T-helper 9 cell (primary cell): ENCODE data around the gene VAV2.

Experiments used
- DNase-seq: peaks from one replicate; pipeline ENCODE4 v3.0.0-alpha.2; 2020
- total RNA-seq, 2 donors: gene quantifications; one replicate each; lab custom pipeline; 2026; lab: John Stamatoyannopoulos, UW

The VAV2 gene
- total RNA-seq = 1.9 to 7.1 reads per million in 2 donors

- peak; percentile 17 for DNase-seq
Measured at GRCh38 chr9:133991964-133992779, at the start of gene VAV2. Gene VAV2 (minus strand): TSS chr9:133992324. CDS start chr9:133992278, 46 bp downstream.

GRCh38 chr9:134041649-134041962, 49.5 kb upstream of the VAV2 start:
- DNase-seq = no peak

GRCh38 chr9:134040781-134041648, 48.9 kb upstream of the VAV2 start:
- DNase-seq = no peak

GRCh38 chr9:134040176-134040565, 48.0 kb upstream of the VAV2 start:
- no peak for DNase-seq

- DNase-seq = no peak
Measured at GRCh38 chr9:134039386-134040175, 47.5 kb upstream of the VAV2 start.

GRCh38 chr9:134037641-134038040, 45.5 kb upstream of the VAV2 start:
- no peak for DNase-seq

- no peak for DNase-seq
Measured at GRCh38 chr9:134036130-134036529, 44.0 kb upstream of the VAV2 start.

GRCh38 chr9:134035041-134036039, 43.2 kb upstream of the VAV2 start:
- DNase-seq = no peak

- no peak for DNase-seq
Measured at GRCh38 chr9:134034215-134035040, 42.3 kb upstream of the VAV2 start.

- no peak for DNase-seq
Measured at GRCh38 chr9:134033516-134034214, 41.5 kb upstream of the VAV2 start.

GRCh38 chr9:134032456-134033222, 40.5 kb upstream of the VAV2 start:
- DNase-seq = no peak

GRCh38 chr9:134031783-134032182, 39.7 kb upstream of the VAV2 start:
- DNase-seq = no peak

GRCh38 chr9:134030821-134031470, 38.8 kb upstream of the VAV2 start:
- no peak for DNase-seq

GRCh38 chr9:134029248-134030226, 37.4 kb upstream of the VAV2 start:
- no peak for DNase-seq

GRCh38 chr9:134028575-134029247, 36.6 kb upstream of the VAV2 start:
- no peak for DNase-seq

- DNase-seq = no peak
Measured at GRCh38 chr9:134028076-134028475, 36.0 kb upstream of the VAV2 start.

GRCh38 chr9:134027561-134027960, 35.4 kb upstream of the VAV2 start:
- no peak for DNase-seq
